Inferior parietal cortex (tissue), 1 donor: ENCODE data around the gene SLC4A5.

ENCODE experiments used
- DNase-seq: peaks from one replicate; pipeline ENCODE4 v3.0.0-alpha.2; 2016; ENCODE audit errors: extremely low spot score

Gene SLC4A5

GRCh38 chr2:74312913-74313312 is 30.3 kb downstream of the SLC4A5 start:
- no peak for DNase-seq

- DNase-seq, result no peak
Measured at GRCh38 chr2:74307720-74308119, 35.5 kb downstream of the SLC4A5 start.

- DNase-seq, result no peak
Measured at GRCh38 chr2:74304332-74305148, 38.7 kb downstream of the SLC4A5 start.

- no peak for DNase-seq
Measured at GRCh38 chr2:74302865-74303264, 40.4 kb downstream of the SLC4A5 start.

- no peak for DNase-seq
Measured at GRCh38 chr2:74301262-74301661, 42.0 kb downstream of the SLC4A5 start.

- DNase-seq, result no peak
Measured at GRCh38 chr2:74300506-74300905, 42.7 kb downstream of the SLC4A5 start.

- no peak for DNase-seq
Measured at GRCh38 chr2:74297950-74298349, 45.3 kb downstream of the SLC4A5 start.

- no peak for DNase-seq
Measured at GRCh38 chr2:74297391-74297790, 45.8 kb downstream of the SLC4A5 start.

GRCh38 chr2:74293191-74293991 is 49.8 kb downstream of the SLC4A5 start:
- no peak for DNase-seq

- no peak for DNase-seq
Measured at GRCh38 chr2:74292751-74293150, 50.5 kb downstream of the SLC4A5 start.

- DNase-seq, result no peak
Measured at GRCh38 chr2:74291886-74292621, 51.2 kb downstream of the SLC4A5 start.

GRCh38 chr2:74291218-74291544 is 52.0 kb downstream of the SLC4A5 start:
- no peak for DNase-seq

GRCh38 chr2:74290466-74291217 is 52.6 kb downstream of the SLC4A5 start:
- DNase-seq, result no peak

- DNase-seq, result no peak
Measured at GRCh38 chr2:74290066-74290465, 53.1 kb downstream of the SLC4A5 start.

GRCh38 chr2:74286725-74287124 is 56.5 kb downstream of the SLC4A5 start:
- DNase-seq, result no peak

GRCh38 chr2:74281141-74281975 is 61.9 kb downstream of the SLC4A5 start:
- no peak for DNase-seq

- no peak for DNase-seq
Measured at GRCh38 chr2:74278694-74279093, 64.5 kb downstream of the SLC4A5 start.

GRCh38 chr2:74278176-74278575 is 65.0 kb downstream of the SLC4A5 start:
- DNase-seq, result no peak

GRCh38 chr2:74275228-74275627 is 68.0 kb downstream of the SLC4A5 start:
- DNase-seq, result no peak

GRCh38 chr2:74269667-74270066 is 73.5 kb downstream of the SLC4A5 start:
- no peak for DNase-seq

GRCh38 chr2:74267068-74267467 is 76.1 kb downstream of the SLC4A5 start:
- no peak for DNase-seq
